SK-N-SH (cell line): Measurements from ENCODE around the gene ACTN3. TPM values are rescaled to one million over a fixed set of nuclear protein-coding genes. Genes with fewer than 3 reads are reported as not detected.

ENCODE experiments used
- CTCF ChIA-PET: fragments of 300-600, 350-600 bp; formaldehyde crosslinking; extraction: SDS; loops from one replicate; lab custom pipeline; 2021; lab: Yijun Ruan, JAX
- POLR2A ChIA-PET: fragments of 350-600 bp; sonication (Branson Sonifier 250); formaldehyde crosslinking; extraction: SDS; loops from one replicate; lab custom pipeline; 2020; ENCODE audit warnings: antibody characterized with exemption, inconsistent platforms; lab: Yijun Ruan, JAX
- DNase-seq: peaks from one replicate; pipeline ENCODE4 v3.0.0; 2012
- H2AFZ ChIP-seq: fragments of 200-600 bp; sonication (generic); 2 replicates; pipeline ENCODE4 v1.8.1; 2016; ENCODE audit warnings: antibody characterized with exemption, mild to moderate bottlenecking, low read depth
- H3F3A ChIP-seq: fragments of 200-600 bp; sonication (generic); replicated peaks from 2 replicates; pipeline ENCODE3; 2016; ENCODE audit warnings: antibody characterized with exemption, mild to moderate bottlenecking; ENCODE audit not compliant: insufficient read depth
- H3K27ac ChIP-seq, 2 experiments: fragments of 200-500 bp in 1 of 2; fragments of 200-600 bp in 1 of 2; sonication (Bioruptor generic) in 1 of 2; sonication (generic), shearing (Covaris generic) in 1 of 2; 2 replicates each; pipeline versions ENCODE4 v1.5.1 to v1.6.1; 2014 to 2016; ENCODE audit warnings: low read depth in 2 of 2, inconsistent platforms in 1 of 2, low read length in 1 of 2, mild to moderate bottlenecking in 1 of 2, mixed read lengths in 1 of 2
- H3K27me3 ChIP-seq: fragments of 200-600 bp; sonication (generic), shearing (Covaris generic); 2 replicates; pipeline ENCODE4 v1.6.1; 2016; ENCODE audit warnings: mixed run types; ENCODE audit not compliant: insufficient read depth
- H3K36me3 ChIP-seq, 2 experiments: fragments of 200-500 bp in 1 of 2; fragments of 200-600 bp in 1 of 2; sonication (Bioruptor generic) in 1 of 2; sonication (generic) in 1 of 2; replicated peaks in 1 of 2; 2 replicates each; pipeline versions ENCODE3 to v1.5.1; 2014 to 2016; ENCODE audit warnings: low read length in 1 of 2, mild to moderate bottlenecking in 1 of 2; ENCODE audit not compliant: insufficient read depth in 2 of 2, control insufficient read depth in 1 of 2
- H3K4me1 ChIP-seq, 2 experiments: fragments of 200-500 bp in 1 of 2; fragments of 200-600 bp in 1 of 2; sonication (Bioruptor generic) in 1 of 2; sonication (generic), shearing (Covaris generic) in 1 of 2; 2 replicates each; pipeline versions ENCODE4 v1.5.1 to v1.6.1; 2014 to 2016; ENCODE audit warnings: low read depth in 1 of 2, low read length in 1 of 2, mixed run types in 1 of 2; ENCODE audit not compliant: insufficient read depth in 2 of 2, control insufficient read depth in 1 of 2
- H3K4me2 ChIP-seq: fragments of 200-600 bp; sonication (generic), shearing (Covaris generic); 2 replicates; pipeline ENCODE4 v1.6.1; 2017; ENCODE audit warnings: mixed run types
- H3K4me3 ChIP-seq, 2 experiments: fragments of 200-500 bp in 1 of 2; fragments of 200-600 bp in 1 of 2; sonication (Bioruptor generic) in 1 of 2; sonication (generic), shearing (Covaris generic) in 1 of 2; 2 replicates each; pipeline versions ENCODE4 v1.5.1 to v1.8.1; 2014 to 2016; ENCODE audit warnings: low read depth in 2 of 2, inconsistent platforms in 1 of 2, low read length in 1 of 2, mild to moderate bottlenecking in 1 of 2, mixed read lengths in 1 of 2, moderate library complexity in 1 of 2
- H3K79me2 ChIP-seq: fragments of 200-600 bp; sonication (generic); 2 replicates; pipeline ENCODE4 v1.8.1; 2017; ENCODE audit warnings: mild to moderate bottlenecking; ENCODE audit not compliant: insufficient read depth
- H3K9ac ChIP-seq: fragments of 200-600 bp; sonication (generic); 2 replicates; pipeline ENCODE4 v1.6.1; 2017; ENCODE audit warnings: mixed run types
- H3K9me2 ChIP-seq: fragments of 200-600 bp; sonication (generic); 2 replicates; pipeline ENCODE4 v1.6.1; 2017; ENCODE audit warnings: mixed run types
- H3K9me3 ChIP-seq: fragments of 200-600 bp; sonication (generic); 2 replicates; pipeline ENCODE4 v1.6.1; 2017; ENCODE audit warnings: mixed run types, mild to moderate bottlenecking, moderate library complexity
- H4K20me1 ChIP-seq: fragments of 200-600 bp; sonication (generic); 2 replicates; pipeline ENCODE4 v1.6.1; 2017; ENCODE audit warnings: mild to moderate bottlenecking, mixed run types; ENCODE audit not compliant: insufficient read depth
- CTCF ChIP-seq: fragments of 200-600 bp; sonication (generic); IDR thresholded peaks from 2 replicates; pipeline ENCODE4 v1.6.1; 2017; ENCODE audit warnings: antibody characterized with exemption, mild to moderate bottlenecking, moderate library complexity
- ELF1 ChIP-seq: IDR thresholded peaks from 2 replicates; pipeline ENCODE4 v1.4.0; 2012
- EP300 ChIP-seq, 2 experiments: IDR thresholded peaks; 2 replicates each; pipeline versions ENCODE4 v1.4.0 to v1.6.1; 2012; ENCODE audit warnings: borderline replicate concordance in 1 of 2, low read depth in 1 of 2, low read length in 1 of 2
- EZH2phosphoT487 ChIP-seq: fragments of 200-600 bp; sonication (generic); IDR thresholded peaks from 2 replicates; pipeline ENCODE4 v1.6.1; 2017; ENCODE audit warnings: low read depth, mixed run types, mild to moderate bottlenecking, antibody characterized with exemption, moderate library complexity, borderline replicate concordance
- FOXJ3 ChIP-seq: sonication (generic); formaldehyde crosslinking; IDR thresholded peaks from 2 replicates; pipeline ENCODE4 v1.5.1; 2020; ENCODE audit warnings: mild to moderate bottlenecking, missing genetic modification reagents
- FOXM1 ChIP-seq: IDR thresholded peaks from 2 replicates; pipeline ENCODE4 v1.4.0; 2012; ENCODE audit warnings: low read depth, mild to moderate bottlenecking
- GABPA ChIP-seq: IDR thresholded peaks from 2 replicates; pipeline ENCODE4 v1.4.0; 2012; ENCODE audit warnings: low read depth, mild to moderate bottlenecking
- GATA2 ChIP-seq: sonication (generic); formaldehyde crosslinking; IDR thresholded peaks from 2 replicates; pipeline ENCODE4 v1.5.0; 2020; ENCODE audit warnings: mild to moderate bottlenecking, missing genetic modification reagents
- IRF3 ChIP-seq: fragments of 150-350 bp; IDR thresholded peaks from 2 replicates; pipeline ENCODE4 v1.6.1; 2016; ENCODE audit warnings: mild to moderate bottlenecking, low read depth, low read length
- MAX ChIP-seq: IDR thresholded peaks from 2 replicates; pipeline ENCODE4 v1.4.0; 2012; ENCODE audit warnings: low read depth
- MXI1 ChIP-seq: IDR thresholded peaks from 2 replicates; pipeline ENCODE4 v1.6.1; 2012; ENCODE audit warnings: mild to moderate bottlenecking, low read depth, low read length, improper control_type of control experiment
- NRF1 ChIP-seq: IDR thresholded peaks from 2 replicates; pipeline ENCODE4 v1.6.1; 2012; ENCODE audit warnings: low read depth, mild to moderate bottlenecking, low read length
- PBX3 ChIP-seq: IDR thresholded peaks from 2 replicates; pipeline ENCODE4; 2012
- RCOR1 ChIP-seq: fragments of 150-350 bp; IDR thresholded peaks from 2 replicates; pipeline ENCODE4 v1.6.1; 2017; ENCODE audit warnings: antibody characterized with exemption, low read length
- RFX5 ChIP-seq: IDR thresholded peaks from 2 replicates; pipeline ENCODE4 v1.6.1; 2012; ENCODE audit warnings: mild to moderate bottlenecking, improper control_type of control experiment, low read length
- RXRA ChIP-seq: IDR thresholded peaks from 2 replicates; pipeline ENCODE4 v1.4.0; 2012; ENCODE audit warnings: low read depth, mild to moderate bottlenecking, borderline replicate concordance
- SIN3A ChIP-seq: IDR thresholded peaks from 2 replicates; pipeline ENCODE4 v1.6.1; 2012; ENCODE audit warnings: low read depth, mild to moderate bottlenecking, low read length, moderate library complexity, borderline replicate concordance
- TAF1 ChIP-seq: IDR thresholded peaks from 2 replicates; pipeline ENCODE4 v1.6.1; 2012; ENCODE audit warnings: low read depth, mild to moderate bottlenecking, low read length, moderate library complexity, borderline replicate concordance
- TEAD4 ChIP-seq: IDR thresholded peaks from 2 replicates; pipeline ENCODE4 v1.4.0; 2012; ENCODE audit warnings: mild to moderate bottlenecking, borderline replicate concordance; ENCODE audit not compliant: insufficient read depth
- USF1 ChIP-seq: IDR thresholded peaks from 2 replicates; pipeline ENCODE4 v1.4.0; 2012; ENCODE audit warnings: low read depth, borderline replicate concordance
- YY1 ChIP-seq: IDR thresholded peaks from 2 replicates; pipeline ENCODE4 v1.4.0; 2012; ENCODE audit warnings: low read depth, mild to moderate bottlenecking
- WGBS: methylation state at CpG from one replicate; pipeline ENCODE4 v1.1.6; 2017; ENCODE audit warnings: low lambda C conversion rate; 5-methylcytosine and 5-hydroxymethylcytosine counted together
- polyA plus RNA-seq, 3 experiments: library from polyadenylated mRNA; depleted of rRNA; stranded (reverse); fragments of >200 nt; gene quantifications; 2 replicates each; pipeline ENCODE4 v1.2.3, GENCODE V29; 2012

ACTN3 gene
- polyA plus RNA-seq, 1 of the 3 experiments (the other 2 are of a cell fraction), result 0.02 TPM

GRCh38 chr11:66532784-66533183 lies 13.9 kb upstream of the ACTN3 start:
- CTCF ChIA-PET, result interaction anchor here (1.1 kb wide), 1 partner anchor 145 kb away, joined by 3 read pairs; the partner anchor contains the start of gene RBM4B

GRCh38 chr11:66539170-66539869 lies 7.4 kb upstream of the ACTN3 start:
- Histone ChIP-seq H3K4me3 (no peak overlapping the region), H3K9ac (no peak overlapping the region), H3K27me3 (no peaks in the 10 kb centered on the region), H3K4me2 (no peak overlapping the region), H3K27ac (no peak overlapping the region), H3K4me1 (peaks cover 0 to 8% of the 10 kb centered on the region in 2 experiments; a peak in 1 of 4 replicates), H3K9me3 (no peaks in the 10 kb centered on the region), H3K36me3 (peaks cover 4 to 13% of the 10 kb centered on the region in 2 experiments), H4K20me1 (no peaks in the 10 kb centered on the region), H3K79me2 (no peaks in the 10 kb centered on the region), H3F3A (no peaks in the 10 kb centered on the region), H3K9me2 (no peaks in the 10 kb centered on the region), H2AFZ (no peak overlapping the region)
- DNase-seq, result no peak
- WGBS, result 100% methylated on average over 1 of the region's 16 CpGs
- ChIA-PET POLR2A (no interaction called here), CTCF (interaction anchor here (0.6 to 0.8 kb wide), 3 partner anchors 138 to 158 kb away, joined by 3 to 4 read pairs (median 3); partner anchors contain the start of gene RBM4B)
- TF ChIP-seq CTCF, result no peak
- no peak for TF ChIP-seq TEAD4
- no peak for TF ChIP-seq RFX5
- TF ChIP-seq SIN3A, result no peak
- TF ChIP-seq TAF1, result no peak
- no peak for TF ChIP-seq EP300 (IDR thresholded peaks at IDR 0.05; ENCODE audit: borderline replicate concordance in 1 of 2, low read depth in 1 of 2, low read length in 1 of 2)
- no peak for TF ChIP-seq FOXJ3
- no peak for TF ChIP-seq IRF3
- TF ChIP-seq EZH2phosphoT487, result no peak
- TF ChIP-seq GATA2 (CRISPR knock-in tag), result no peak
- TF ChIP-seq ELF1, result no peak
- no peak for TF ChIP-seq RXRA
- TF ChIP-seq PBX3, result no peak
- TF ChIP-seq USF1, result no peak
- TF ChIP-seq YY1, result no peak
- TF ChIP-seq FOXM1, result no peak
- TF ChIP-seq MAX, result no peak
- no peak for TF ChIP-seq MXI1

More at GRCh38 chr11:66532784-66533183, 13.9 kb upstream of the ACTN3 start:
- no peaks in the 10 kb centered on the region for H3K27me3 ChIP-seq
- H3K4me1 ChIP-seq, result no peaks in the 10 kb centered on the region
- no peak overlapping the region for H3K4me2 ChIP-seq
- POLR2A ChIA-PET, result interaction anchor here (0.7 to 1.0 kb wide), 2 partner anchors 12 to 22 kb away, joined by 3 read pairs; partner anchors contain the start of gene BBS1
- no peaks in the 10 kb centered on the region for H3K9me3 ChIP-seq
- no peak for TF ChIP-seq GABPA
- TF ChIP-seq NRF1, result no peak
- no peak for TF ChIP-seq RCOR1
- 82% methylated on average over 4 of the region's 6 CpGs for WGBS
- no peaks in the 10 kb centered on the region for H3K79me2 ChIP-seq
- no peak overlapping the region for H2AFZ ChIP-seq
- no peaks in the 10 kb centered on the region for H4K20me1 ChIP-seq
- no peaks in the 10 kb centered on the region for H3K36me3 ChIP-seq
- H3F3A ChIP-seq, result no peaks in the 10 kb centered on the region
- H3K4me3 ChIP-seq, result no peak overlapping the region
- H3K27ac ChIP-seq, result no peak overlapping the region
- no peak for DNase-seq
- H3K9me2 ChIP-seq, result no peaks in the 10 kb centered on the region
- no peak overlapping the region for H3K9ac ChIP-seq
